GM19025 (cell line): ENCODE data around the gene HLA-DMA.
"Not testable (repeated sequence)": the region's sequence is repeated elsewhere in the genome, so short reads cannot be mapped to it uniquely, and the experiment has no call there.

Experiments
- ATAC-seq: cut with Tn5 transposase; IDR thresholded peaks from one replicate; pipeline ENCODE4 v1.9.1; 2021; ENCODE audit warnings: mild to moderate bottlenecking, low read depth, moderate library complexity; ENCODE audit not compliant: unreplicated experiment

The HLA-DMA gene

GRCh38 chr6:32956176-32956575, 3.3 kb upstream of the HLA-DMA start:
- ATAC-seq, result no peak

- ATAC-seq, result no peak
These were observed 2.3 kb upstream of the HLA-DMA start for GRCh38 chr6:32954986-32955802.

- no peak for ATAC-seq
These were observed 1.4 kb upstream of the HLA-DMA start for GRCh38 chr6:32954267-32954666.

DNA sequence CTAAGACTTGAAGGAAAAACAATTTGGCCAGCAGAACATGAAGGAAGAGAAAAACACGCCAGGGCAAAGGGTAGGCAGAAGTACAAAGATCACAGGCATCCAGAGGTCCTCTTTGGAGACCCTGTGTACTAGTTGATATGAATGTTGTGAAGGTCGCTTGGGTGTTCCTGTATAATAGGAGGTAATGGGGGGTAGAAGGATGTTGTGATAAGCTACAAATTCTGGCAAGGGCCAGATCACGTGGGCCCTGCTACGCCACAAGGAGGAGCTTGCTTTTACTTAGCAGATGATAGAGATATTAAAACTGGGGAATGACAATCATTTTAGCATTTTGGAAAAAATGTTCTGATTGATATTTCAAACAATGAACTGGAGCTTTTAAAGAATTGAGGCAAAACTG, 878 bp upstream of the HLA-DMA start:
- ATAC-seq, result no peak

DNA sequence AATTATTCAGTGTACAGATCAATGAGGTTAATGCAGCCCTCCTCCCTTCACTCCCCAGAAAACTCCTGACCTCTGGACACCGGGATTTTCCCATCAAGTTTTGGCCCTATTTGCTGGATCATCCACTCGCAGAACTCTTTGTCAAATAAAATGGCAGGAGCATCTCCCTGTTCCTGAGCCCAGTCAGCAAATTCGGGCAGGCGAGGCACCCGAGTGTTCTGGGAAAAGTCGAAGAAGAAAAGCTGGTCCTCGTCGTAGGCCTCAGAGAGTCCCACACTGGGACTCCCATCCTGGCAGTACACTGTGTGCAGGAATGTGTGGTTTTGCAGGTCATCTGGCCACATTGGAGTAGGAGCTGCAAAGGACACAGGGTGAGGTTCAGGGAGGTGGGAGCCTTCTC, 2.4 kb downstream of the HLA-DMA start:
- ATAC-seq, result no peak

GRCh38 chr6:32950010-32950409, 2.9 kb downstream of the HLA-DMA start:
- ATAC-seq, result no peak

GRCh38 chr6:32949113-32949512, 3.8 kb downstream of the HLA-DMA start:
- no peak for ATAC-seq

DNA sequence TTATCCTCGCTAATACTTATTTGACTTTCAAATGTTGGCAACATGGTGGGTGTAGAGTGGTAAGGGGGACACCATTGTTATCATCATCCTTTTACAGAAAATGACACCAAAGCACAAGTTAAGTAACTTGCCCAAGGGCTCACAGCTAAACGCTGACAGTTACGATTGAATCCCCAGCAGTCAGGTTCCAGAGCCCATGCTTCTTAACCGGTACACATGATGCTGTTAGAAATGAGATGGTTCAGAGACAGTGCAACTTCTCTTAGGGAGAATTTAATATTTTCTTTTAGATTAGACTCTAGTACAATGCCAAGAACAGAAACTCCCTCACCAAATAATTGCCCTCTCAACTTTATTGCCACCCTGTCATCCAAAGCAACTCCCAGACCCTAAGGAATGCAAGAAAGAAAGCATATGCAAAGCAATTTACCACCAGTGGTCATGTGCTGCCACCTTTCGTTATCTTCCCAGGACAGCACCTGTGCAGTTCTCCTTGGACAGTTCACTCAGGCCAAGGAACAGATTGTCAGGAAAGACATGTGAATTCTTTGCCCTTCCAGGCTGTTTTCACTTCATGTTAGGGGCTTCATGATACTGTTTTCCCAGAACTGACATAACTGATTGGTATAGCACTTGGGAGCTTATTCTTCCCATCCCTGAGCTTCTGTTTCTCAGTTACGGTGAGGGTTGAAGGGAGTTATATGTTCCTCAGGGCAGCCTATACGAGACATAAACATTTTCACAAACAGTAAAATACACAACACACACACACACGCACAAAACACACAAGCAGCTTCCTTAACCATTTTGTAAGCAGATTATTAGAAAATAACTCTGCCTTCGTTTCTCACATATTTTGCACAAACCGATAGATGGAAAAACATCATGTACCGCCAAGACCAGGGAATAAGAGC, 5.1 kb downstream of the HLA-DMA start:
- no peak for ATAC-seq

GRCh38 chr6:32946893-32947292, 6.0 kb downstream of the HLA-DMA start:
- no peak for ATAC-seq

- no peak for ATAC-seq
These were observed 6.9 kb downstream of the HLA-DMA start for GRCh38 chr6:32945953-32946352.

DNA sequence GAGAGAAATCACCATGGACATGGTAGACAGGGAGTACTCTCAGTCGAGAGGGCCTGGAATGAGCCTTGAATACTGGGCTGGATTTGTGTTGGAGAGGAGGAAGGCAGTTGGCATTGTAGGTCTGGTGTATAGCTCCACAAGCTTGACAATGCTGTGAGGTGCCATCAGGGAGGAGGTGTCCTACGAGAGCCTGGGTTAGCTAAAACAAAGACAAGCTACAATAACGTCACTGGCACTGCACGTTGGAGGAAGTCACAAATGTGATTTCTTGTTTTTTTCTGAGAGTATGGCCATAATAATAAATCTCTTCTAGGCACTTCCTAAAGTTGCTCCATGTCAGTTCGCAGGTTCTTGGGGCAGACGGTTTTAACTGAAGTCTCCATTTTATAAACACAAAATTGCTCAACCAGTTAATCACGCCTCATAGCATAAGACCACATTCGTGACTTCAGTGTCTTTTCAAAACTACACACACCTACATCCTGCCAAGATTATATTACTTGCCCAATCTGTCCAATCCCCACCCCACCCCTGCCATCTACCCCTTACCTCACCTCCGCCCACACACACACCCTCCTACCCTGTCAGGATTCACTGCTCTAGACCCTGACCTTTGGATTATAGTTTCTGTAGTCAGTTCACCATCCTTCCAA, 7.7 kb downstream of the HLA-DMA start:
- ATAC-seq, result no peak

DNA sequence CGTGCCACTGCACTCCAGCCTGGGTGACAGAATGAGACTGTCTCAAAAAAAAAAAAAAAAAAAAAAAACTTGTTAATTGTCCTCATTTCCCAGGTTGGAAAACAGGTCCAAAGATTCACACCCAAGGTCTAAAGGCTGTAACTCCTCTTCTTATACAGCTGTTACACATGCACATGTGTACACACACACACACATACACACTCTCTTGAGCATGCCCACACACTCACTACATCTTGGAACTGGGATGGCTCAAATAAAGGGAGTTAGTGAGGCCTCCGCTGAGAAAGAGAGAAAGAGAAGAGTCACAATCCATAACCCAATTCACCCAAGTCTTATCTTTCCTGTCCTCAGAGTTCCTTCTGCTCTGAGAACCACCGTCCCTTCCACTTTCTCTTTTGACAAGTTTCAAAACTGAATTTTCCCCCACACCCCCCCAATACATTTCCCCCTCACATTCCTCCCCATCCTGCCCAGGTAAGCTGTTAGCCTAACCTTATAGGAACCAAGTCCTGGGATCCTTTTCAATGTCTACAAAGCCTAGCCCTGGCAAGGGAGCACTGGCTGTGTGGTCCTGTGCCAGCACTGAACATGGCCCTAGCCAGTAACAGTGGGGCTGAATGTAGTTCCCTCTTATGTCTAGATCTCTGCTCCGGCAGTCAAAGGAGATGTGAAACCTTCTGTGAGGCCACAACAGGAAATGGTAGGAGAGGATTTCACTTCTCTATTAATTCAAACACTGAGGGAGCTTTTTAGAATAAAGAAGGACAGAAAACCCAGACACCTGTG, 8.8 kb downstream of the HLA-DMA start:
- ATAC-seq, result peak; percentile 35

DNA sequence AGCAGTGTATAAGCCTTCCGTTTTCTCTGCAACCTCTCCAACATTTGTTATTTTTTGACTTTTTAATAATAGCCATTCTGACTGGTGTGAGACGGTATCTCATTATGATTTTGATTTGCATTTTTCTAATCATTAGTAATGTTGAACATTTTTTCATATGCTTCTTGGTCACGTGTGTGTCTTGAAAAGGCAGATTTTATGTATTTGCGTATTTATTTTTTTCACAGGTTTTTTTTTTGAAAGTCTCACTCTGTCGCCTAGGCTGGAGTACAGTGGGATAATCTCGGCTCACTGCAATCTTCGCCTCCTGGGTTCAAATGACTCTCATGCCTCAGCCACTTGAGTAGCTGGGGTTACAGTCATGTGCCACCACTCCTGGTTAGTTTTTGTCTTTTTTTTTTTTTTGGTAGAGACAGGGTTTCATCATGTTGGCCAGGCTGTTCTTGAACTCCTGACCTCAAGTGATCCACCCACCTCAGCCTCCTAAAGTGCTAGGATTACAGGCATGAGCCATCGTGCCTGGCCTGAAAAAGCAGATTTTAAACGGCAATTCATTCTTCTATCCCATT, 10.3 kb downstream of the HLA-DMA start:
- ATAC-seq, result not testable (repeated sequence)

DNA sequence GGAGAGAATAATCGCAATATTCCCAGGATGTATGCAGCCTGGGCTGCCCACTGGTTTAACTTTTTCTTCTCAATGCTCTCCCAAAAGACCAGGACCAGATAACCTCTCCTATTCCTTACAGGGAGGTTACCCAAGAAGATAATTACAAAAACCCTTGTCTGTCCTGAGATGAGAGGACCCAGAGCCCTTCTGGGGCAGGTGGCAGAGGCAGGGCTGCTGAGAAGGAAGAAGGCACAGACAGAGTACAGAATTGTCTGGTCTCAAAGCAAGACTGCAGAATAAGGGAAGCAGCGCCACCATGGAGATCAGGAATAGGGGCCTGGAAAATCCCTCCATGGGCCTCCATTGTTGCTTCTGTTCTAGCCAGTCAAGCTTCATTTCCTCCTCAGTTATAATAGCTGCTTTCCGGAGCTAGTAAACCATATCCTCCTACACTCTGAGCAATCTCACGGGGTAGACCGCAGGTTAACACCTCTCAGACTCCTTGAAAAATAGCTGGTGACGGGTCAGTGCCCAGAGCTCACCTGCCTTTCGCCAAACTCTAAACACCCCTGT, 11.6 kb downstream of the HLA-DMA start:
- ATAC-seq, result peak; percentile 45

- peak; percentile 52 for ATAC-seq
These were observed 12.2 kb downstream of the HLA-DMA start, which contains the start of gene HLA-DMB for GRCh38 chr6:32940656-32941213. TSS of gene HLA-DMB (minus strand) at chr6:32941028. CDS start at chr6:32940807, 221 bp downstream.

GRCh38 chr6:32938494-32938893, 14.4 kb downstream of the HLA-DMA start:
- ATAC-seq, result no peak

DNA sequence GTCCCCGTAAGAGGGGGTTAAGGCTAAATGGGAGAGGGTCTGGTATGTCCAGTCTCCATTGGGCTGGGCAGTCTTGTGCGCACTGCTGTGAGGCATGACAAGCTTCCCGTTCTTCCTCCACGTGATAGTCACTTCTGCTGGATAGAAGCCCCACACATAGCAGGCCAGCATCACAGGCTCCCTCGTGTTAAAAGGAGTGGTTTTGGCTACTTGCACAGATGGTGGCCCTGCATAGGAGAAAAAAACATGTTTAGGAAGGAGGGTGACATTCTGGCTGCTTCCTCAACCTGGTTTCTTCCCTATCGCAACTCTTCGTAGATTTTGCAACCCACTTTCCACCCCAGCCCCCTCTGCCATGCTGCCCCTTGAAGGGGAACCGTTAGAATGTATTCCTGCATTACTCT, 15.7 kb downstream of the HLA-DMA start:
- ATAC-seq, result no peak

DNA sequence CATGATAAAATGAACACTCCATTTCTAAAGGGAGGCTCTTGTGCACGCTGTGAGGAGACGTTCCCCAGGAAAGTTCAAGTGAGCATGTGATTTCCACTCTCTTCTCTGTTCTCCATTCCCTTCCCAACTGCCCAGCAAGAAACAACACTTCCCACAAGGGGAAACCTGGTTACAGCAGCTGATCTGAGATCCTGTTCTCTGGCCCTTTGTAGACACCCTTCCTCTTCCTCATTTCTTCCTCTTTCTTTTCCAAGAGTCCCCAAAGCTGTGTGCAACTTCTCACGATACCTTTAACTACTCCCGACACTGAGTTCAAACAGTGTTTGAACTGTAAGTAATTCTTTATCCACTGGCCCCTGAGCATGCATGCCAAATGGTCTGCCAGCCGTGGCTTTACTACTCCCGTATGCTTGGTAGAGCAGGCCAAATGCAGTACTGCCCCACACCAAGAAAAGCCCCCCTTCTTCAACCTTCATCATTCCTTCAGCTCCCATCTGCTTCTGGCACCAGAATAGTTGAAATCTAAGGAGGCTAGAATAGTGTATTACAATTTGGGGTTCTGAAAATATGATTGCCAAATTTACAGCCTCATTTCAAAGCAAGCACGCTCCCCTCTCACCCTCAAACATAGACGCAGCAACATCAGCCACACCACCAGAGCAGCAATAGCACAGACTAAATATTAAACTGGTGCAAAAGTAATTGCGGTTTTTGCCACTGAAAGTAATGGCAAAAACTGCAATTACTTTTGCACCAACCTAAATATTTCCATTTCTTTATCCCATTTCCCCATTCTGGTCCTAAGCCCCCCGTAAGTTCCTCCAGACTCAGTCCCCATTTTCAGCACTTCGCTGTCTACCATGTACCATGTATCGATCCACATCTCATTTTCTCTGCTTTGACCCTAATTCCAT, 16.4 kb downstream of the HLA-DMA start:
- no peak for ATAC-seq
